ENCODE results near the gene HCN3. TPM values are rescaled to one million over a fixed set of nuclear protein-coding genes. Genes with fewer than 3 reads are reported as not detected.

Gene HCN3
- total RNA-seq, 1 experiment from 2014 or later: 7.3 TPM

DNA sequence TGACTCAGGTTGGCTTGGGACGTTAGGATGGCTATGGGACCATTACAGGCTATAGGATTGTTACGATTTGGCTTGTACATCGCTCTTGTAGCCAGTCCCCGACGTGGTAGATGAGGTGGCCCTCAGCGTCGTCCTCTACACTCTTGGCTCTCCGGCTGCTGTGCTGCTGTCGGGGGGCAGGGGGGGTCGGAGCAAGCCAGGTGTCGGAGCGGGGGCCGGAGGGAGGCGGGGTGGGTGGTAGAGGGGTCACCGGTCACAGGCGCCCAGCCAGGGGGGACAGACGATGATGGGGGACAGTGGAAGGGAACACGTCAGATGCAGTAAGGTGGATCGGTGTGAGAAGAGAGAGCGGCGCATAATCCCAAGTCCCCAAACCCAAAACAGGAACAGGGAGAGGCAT lies 8.6 kb upstream of the HCN3 start (continued):
- TF ChIP-seq, protein P1, sequence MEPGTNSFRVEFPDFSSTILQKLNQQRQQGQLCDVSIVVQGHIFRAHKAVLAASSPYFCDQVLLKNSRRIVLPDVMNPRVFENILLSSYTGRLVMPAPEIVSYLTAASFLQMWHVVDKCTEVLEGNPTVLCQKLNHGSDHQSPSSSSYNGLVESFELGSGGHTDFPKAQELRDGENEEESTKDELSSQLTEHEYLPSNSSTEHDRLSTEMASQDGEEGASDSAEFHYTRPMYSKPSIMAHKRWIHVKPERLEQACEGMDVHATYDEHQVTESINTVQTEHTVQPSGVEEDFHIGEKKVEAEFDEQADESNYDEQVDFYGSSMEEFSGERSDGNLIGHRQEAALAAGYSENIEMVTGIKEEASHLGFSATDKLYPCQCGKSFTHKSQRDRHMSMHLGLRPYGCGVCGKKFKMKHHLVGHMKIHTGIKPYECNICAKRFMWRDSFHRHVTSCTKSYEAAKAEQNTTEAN (CRISPR knock-in tag; IDR thresholded peaks at IDR 0.05): no peak
- TF ChIP-seq, protein P2, sequence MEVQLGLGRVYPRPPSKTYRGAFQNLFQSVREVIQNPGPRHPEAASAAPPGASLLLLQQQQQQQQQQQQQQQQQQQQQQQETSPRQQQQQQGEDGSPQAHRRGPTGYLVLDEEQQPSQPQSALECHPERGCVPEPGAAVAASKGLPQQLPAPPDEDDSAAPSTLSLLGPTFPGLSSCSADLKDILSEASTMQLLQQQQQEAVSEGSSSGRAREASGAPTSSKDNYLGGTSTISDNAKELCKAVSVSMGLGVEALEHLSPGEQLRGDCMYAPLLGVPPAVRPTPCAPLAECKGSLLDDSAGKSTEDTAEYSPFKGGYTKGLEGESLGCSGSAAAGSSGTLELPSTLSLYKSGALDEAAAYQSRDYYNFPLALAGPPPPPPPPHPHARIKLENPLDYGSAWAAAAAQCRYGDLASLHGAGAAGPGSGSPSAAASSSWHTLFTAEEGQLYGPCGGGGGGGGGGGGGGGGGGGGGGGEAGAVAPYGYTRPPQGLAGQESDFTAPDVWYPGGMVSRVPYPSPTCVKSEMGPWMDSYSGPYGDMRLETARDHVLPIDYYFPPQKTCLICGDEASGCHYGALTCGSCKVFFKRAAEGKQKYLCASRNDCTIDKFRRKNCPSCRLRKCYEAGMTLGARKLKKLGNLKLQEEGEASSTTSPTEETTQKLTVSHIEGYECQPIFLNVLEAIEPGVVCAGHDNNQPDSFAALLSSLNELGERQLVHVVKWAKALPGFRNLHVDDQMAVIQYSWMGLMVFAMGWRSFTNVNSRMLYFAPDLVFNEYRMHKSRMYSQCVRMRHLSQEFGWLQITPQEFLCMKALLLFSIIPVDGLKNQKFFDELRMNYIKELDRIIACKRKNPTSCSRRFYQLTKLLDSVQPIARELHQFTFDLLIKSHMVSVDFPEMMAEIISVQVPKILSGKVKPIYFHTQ (CRISPR knock-in tag; IDR thresholded peaks at IDR 0.05): no peak

DNA sequence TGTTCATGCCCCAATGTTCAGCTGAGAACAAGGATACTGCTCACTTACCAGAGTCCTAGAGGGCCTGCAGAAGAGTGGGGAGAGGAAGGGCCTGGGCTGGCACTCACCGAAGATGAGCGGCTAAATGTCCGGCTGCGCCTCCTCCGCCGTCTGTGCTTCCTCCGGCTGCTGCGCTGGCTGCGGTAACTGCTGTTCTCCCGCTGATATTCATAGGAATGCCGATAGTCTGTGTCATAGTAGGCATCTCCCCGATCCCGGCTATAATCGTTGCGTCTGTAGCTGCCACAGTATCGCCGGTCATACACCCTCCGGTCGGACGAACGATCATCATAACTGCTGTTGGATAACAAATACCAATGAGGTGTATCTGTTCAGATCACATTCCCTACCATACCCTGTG lies 7.9 kb upstream of the HCN3 start:
- peaks cover 76% of the 10 kb centered on the region for H3K36me3 Mint-ChIP-seq
- ChIA-PET POLR2A (no interaction called here), CTCF (interaction anchor here (0.9 kb wide), 1 partner anchor 53 kb away, joined by 3 read pairs; no protein-coding TSS in a partner anchor)
- no peaks in the 10 kb centered on the region for H3K9me3 Mint-ChIP-seq
- no peaks in the 10 kb centered on the region for H3K27me3 Mint-ChIP-seq (ENCODE audit: low read depth)
- peak overlapping the region; percentile 60; the same call in 1 of the 2 replicates for H3K27ac Mint-ChIP-seq
- TF ChIP-seq NR2C2 (CRISPR knock-in tag; IDR thresholded peaks at IDR 0.05) (no peak), SMAD4 (CRISPR knock-in tag; IDR thresholded peaks at IDR 0.05) (no peak), TCF7 (CRISPR knock-in tag; IDR thresholded peaks at IDR 0.05; ENCODE audit: low read depth) (no peak), GRHL2 (CRISPR knock-in tag; IDR thresholded peaks at IDR 0.05; ENCODE audit: insufficient replicate concordance, severe bottlenecking) (no peak), NR1H2 (CRISPR knock-in tag; IDR thresholded peaks at IDR 0.05) (no peak), KAT7 (CRISPR knock-in tag; IDR thresholded peaks at IDR 0.05; ENCODE audit: borderline replicate concordance) (no peak), SOX15 (CRISPR knock-in tag; IDR thresholded peaks at IDR 0.05) (no peak), TEAD4 (CRISPR knock-in tag; IDR thresholded peaks at IDR 0.05) (no peak), ZNF219 (CRISPR knock-in tag; IDR thresholded peaks at IDR 0.05; ENCODE audit: borderline replicate concordance) (no peak), ZNF232 (CRISPR knock-in tag; IDR thresholded peaks at IDR 0.05) (no peak), FOXK1 (CRISPR knock-in tag; IDR thresholded peaks at IDR 0.05) (no peak), NR3C1 (CRISPR knock-in tag; conservative IDR thresholded peaks at IDR 0.05; ENCODE audit: low read depth) (no peak), ETV6 (CRISPR knock-in tag; IDR thresholded peaks at IDR 0.05) (no peak), TP53 (CRISPR knock-in tag; IDR thresholded peaks at IDR 0.05) (no peak)
- TF ChIP-seq, protein P2 (CRISPR knock-in tag; IDR thresholded peaks at IDR 0.05): no peak
- TF ChIP-seq, protein P3, sequence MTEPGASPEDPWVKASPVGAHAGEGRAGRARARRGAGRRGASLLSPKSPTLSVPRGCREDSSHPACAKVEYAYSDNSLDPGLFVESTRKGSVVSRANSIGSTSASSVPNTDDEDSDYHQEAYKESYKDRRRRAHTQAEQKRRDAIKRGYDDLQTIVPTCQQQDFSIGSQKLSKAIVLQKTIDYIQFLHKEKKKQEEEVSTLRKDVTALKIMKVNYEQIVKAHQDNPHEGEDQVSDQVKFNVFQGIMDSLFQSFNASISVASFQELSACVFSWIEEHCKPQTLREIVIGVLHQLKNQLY (CRISPR knock-in tag; IDR thresholded peaks at IDR 0.05): no peak
- TF ChIP-seq, protein P4, sequence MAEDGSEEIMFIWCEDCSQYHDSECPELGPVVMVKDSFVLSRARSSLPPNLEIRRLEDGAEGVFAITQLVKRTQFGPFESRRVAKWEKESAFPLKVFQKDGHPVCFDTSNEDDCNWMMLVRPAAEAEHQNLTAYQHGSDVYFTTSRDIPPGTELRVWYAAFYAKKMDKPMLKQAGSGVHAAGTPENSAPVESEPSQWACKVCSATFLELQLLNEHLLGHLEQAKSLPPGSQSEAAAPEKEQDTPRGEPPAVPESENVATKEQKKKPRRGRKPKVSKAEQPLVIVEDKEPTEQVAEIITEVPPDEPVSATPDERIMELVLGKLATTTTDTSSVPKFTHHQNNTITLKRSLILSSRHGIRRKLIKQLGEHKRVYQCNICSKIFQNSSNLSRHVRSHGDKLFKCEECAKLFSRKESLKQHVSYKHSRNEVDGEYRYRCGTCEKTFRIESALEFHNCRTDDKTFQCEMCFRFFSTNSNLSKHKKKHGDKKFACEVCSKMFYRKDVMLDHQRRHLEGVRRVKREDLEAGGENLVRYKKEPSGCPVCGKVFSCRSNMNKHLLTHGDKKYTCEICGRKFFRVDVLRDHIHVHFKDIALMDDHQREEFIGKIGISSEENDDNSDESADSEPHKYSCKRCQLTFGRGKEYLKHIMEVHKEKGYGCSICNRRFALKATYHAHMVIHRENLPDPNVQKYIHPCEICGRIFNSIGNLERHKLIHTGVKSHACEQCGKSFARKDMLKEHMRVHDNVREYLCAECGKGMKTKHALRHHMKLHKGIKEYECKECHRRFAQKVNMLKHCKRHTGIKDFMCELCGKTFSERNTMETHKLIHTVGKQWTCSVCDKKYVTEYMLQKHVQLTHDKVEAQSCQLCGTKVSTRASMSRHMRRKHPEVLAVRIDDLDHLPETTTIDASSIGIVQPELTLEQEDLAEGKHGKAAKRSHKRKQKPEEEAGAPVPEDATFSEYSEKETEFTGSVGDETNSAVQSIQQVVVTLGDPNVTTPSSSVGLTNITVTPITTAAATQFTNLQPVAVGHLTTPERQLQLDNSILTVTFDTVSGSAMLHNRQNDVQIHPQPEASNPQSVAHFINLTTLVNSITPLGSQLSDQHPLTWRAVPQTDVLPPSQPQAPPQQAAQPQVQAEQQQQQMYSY (CRISPR knock-in tag; IDR thresholded peaks at IDR 0.05): no peak
- TF ChIP-seq, protein P5, sequence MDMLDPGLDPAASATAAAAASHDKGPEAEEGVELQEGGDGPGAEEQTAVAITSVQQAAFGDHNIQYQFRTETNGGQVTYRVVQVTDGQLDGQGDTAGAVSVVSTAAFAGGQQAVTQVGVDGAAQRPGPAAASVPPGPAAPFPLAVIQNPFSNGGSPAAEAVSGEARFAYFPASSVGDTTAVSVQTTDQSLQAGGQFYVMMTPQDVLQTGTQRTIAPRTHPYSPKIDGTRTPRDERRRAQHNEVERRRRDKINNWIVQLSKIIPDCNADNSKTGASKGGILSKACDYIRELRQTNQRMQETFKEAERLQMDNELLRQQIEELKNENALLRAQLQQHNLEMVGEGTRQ (CRISPR knock-in tag; IDR thresholded peaks at IDR 0.05): no peak
- TF ChIP-seq, protein P6, sequence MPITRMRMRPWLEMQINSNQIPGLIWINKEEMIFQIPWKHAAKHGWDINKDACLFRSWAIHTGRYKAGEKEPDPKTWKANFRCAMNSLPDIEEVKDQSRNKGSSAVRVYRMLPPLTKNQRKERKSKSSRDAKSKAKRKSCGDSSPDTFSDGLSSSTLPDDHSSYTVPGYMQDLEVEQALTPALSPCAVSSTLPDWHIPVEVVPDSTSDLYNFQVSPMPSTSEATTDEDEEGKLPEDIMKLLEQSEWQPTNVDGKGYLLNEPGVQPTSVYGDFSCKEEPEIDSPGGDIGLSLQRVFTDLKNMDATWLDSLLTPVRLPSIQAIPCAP (CRISPR knock-in tag; IDR thresholded peaks at IDR 0.05): no peak
- H3K4me1 Mint-ChIP-seq: peaks cover 18% of the 10 kb centered on the region
- ATAC-seq (no peak), DNase-seq (ENCODE audit: low spot score) (no peak)
- no peak overlapping the region for H3K4me3 Mint-ChIP-seq
